ENCODE results near the gene HTR1D.
A peak's percentile ranks its signal among the peaks of the same experiment; 100 is the strongest.

Gene HTR1D

DNA sequence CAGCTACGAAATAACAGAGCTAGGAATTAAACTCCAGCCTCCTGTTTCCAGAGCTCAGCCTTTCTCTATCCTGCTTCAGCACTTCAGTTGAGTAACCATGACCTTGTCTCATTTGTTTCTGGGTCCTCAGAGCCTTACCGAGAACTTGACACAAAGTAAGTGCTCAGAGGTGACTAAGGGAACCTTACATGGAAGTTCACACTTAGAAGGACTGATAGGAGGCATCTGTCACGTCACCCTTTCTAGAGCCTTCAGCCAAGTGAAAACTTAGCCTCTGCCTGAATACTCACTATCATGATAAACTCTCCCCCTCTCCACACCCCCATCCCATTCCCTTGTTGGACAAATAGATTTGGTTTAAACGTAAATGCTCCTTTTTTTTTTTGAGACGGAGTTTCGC, 38.9 kb downstream of the HTR1D start:
- H3K9me3 Mint-ChIP-seq, result no peaks in the 10 kb centered on the region
- H3K4me1 Mint-ChIP-seq, result peaks cover 5% of the 10 kb centered on the region
- no peaks in the 10 kb centered on the region for H3K36me3 Mint-ChIP-seq
- no peak overlapping the region for H3K27ac Mint-ChIP-seq
- H3K4me3 Mint-ChIP-seq, result peak overlapping the region; percentile 62
- DNase-seq (ENCODE audit: low spot score in 2 of 2) (no peak), ATAC-seq (peak; percentile 31)

DNA sequence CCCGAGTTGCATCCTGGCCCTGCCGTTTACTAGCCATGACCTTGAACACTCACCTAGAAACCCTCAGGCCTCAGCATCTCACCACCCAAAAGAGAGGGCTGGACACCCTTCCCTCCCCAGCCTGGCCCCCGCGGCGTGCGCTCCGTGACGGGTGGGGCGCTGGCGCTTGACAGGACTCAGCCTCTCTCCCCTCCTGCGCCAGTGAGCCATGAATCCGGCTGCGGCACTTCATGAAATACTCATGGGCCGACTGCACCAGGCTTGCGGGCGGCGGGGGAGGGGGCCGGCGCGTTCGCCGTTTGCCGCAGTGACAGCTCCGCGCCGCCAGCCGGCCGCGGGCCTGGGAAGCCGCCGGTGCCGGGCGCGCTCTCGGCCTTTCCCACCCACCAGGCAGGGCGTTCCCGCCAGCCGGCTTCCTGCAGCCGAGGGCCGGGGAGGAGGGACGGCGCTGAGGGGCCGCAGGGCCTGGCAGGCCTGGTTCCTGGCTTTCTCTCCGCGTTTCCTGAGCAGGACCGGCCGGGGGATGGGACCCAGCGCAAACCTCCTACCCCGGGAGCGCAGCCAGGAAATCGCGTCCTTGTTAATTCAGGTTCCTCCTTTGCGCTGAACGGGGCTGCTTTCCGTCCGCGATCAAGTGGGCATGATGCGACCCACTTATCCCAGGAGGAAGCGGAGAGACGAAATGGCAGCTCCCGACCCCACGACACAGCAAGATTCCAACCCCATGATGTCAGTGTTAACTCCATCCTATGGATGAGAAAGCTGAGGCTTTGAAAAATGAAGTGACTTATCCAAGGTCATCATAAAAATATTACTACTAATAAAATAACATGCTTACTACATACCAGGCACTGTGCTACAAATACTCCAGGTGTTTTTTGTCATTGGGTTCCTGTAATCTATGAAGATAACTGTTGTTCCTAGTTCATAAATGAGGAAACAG, 39.6 kb downstream of the HTR1D start:
- ATAC-seq, result peak; percentile 91
- Mint-ChIP-seq H3K9me3 (no peaks in the 10 kb centered on the region), H3K4me1 (peaks cover 5% of the 10 kb centered on the region), H3K27ac (no peak overlapping the region), H3K4me3 (peak overlapping the region; percentile 62), H3K36me3 (no peaks in the 10 kb centered on the region)
- DNase-seq (ENCODE audit: low spot score in 2 of 2), result peak; percentile 29 to 57

DNA sequence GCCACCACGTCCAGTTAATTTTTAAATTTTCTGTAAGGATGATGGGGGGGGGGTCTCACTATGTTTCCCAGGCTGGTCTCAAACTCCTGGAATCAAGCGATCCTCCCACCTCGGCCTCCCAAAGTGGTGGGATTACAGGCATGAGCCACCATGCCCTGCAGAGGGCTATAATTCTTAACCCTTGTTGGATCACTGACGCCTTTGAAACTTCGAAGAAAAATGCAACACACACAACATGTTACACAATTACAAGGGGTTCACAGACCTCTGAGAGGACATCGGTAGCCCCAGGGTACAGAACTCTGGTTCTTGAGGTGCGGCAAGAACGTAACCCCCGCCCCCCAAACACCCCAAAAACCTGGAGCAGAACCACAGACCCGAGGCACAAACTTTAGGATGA, 40.3 kb downstream of the HTR1D start:
- H3K4me3 Mint-ChIP-seq, result peak overlapping the region; percentile 62

DNA sequence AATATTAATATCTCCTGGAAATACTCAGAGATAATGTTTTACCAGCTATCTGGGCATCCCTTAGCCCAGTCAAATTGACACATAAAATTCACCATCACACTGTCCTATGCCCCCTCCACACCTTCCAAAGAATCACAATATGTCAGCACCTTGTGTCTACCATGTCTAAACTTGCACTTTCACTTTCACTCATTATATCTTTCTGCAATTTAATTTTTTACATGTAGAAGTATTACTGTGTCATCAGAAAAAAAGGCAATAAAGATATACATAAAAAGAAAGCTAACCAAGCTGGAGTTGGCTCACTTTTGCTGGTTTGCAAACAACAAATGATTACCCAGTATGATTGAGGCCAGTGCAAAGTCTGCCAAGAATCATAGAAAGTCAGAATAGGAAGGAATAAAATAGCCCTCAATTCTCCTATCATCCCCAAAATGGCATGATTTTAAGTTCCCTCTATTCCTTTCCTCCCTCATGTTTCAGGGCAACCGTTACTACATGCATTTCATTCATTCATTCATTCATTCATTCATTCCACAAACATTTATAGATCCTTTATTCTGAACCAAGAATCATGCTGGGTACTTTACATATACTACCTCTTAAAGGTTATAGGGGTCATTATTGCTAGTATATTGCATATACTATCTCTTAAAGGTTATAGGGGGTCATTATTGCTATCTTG, 42.7 kb downstream of the HTR1D start:
- no peak for ATAC-seq
- DNase-seq (ENCODE audit: low spot score in 2 of 2), result no peak
- H3K27ac Mint-ChIP-seq, result no peak overlapping the region

More for the DNA sequence above, 40.3 kb downstream of the HTR1D start:
- no peaks in the 10 kb centered on the region for H3K9me3 Mint-ChIP-seq
- peaks cover 5% of the 10 kb centered on the region for H3K4me1 Mint-ChIP-seq
- DNase-seq (ENCODE audit: low spot score in 2 of 2) (no peak), ATAC-seq (no peak)
- H3K36me3 Mint-ChIP-seq, result no peaks in the 10 kb centered on the region
- no peak overlapping the region for H3K27ac Mint-ChIP-seq

DNA sequence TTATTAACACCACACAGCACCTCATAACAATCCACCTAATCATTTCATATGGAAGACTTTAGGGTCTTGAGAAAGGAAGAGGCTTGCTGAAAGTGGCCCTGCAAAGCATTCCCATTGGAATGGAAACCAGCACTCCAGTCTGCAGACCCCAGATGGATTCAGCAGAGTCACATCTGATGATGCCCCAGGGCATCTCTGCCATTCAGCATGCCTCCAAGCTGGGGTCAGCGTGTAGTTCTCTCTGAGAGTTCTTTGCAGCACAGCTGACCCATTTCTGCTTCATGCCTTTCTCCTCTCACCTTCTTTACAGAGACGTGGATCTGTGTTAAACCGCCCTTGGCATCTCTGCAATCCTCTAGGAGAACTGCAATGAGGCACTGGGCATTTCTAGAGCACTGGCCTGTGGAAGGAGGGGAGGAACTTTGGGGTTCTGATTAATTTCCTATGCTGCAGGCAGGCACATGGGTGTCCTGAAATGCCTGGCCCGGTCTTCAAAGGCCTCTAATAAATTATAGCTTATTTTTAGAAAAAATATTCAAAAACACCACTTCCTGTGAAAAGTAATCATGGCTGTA, 46.0 kb downstream of the HTR1D start:
- ATAC-seq (no peak), DNase-seq (ENCODE audit: low spot score in 2 of 2) (no peak)
- H3K9me3 Mint-ChIP-seq, result no peaks in the 10 kb centered on the region
- H3K36me3 Mint-ChIP-seq, result peaks cover 5% of the 10 kb centered on the region
- peaks cover 27% of the 10 kb centered on the region for H3K4me1 Mint-ChIP-seq
- H3K27ac Mint-ChIP-seq, result no peak overlapping the region
- H3K4me3 Mint-ChIP-seq, result no peak overlapping the region

More for the DNA sequence above, 42.7 kb downstream of the HTR1D start:
- Mint-ChIP-seq H3K4me3 (no peak overlapping the region), H3K4me1 (peaks cover 11% of the 10 kb centered on the region), H3K36me3 (no peaks in the 10 kb centered on the region), H3K9me3 (no peaks in the 10 kb centered on the region)

DNA sequence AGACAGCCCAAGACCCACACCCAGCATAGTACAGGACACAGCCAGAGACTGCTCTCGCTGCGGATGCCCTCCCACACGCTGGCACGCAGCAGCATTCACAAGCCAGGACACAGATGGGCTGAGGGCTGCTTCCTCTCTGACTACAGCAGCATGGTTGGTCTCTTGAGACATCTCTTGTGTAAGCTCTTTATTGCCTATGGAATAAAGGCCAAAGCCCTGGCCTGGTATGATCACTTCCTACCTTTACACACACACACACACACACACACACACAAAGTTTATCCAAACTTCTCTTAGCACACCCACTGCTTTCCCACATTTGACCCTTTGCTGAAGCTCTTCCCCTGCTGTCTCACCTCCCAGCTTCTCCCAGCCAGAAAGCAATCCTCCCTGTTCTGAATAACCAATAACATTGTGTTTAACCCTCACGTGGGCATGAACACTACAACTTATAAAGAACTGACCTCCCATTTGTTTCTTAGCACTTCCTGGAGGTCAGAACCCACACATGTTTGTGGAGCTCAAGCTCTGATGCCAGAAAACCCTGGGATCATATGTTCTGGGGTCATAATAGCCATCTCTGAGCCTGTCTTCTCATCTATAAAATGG, 47.5 kb downstream of the HTR1D start:
- H3K9me3 Mint-ChIP-seq, result no peaks in the 10 kb centered on the region
- peaks cover 39% of the 10 kb centered on the region for H3K4me1 Mint-ChIP-seq
- peak overlapping the region; percentile 52 for H3K27ac Mint-ChIP-seq
- DNase-seq (ENCODE audit: low spot score in 2 of 2), result no peak
- H3K36me3 Mint-ChIP-seq, result peaks cover 5% of the 10 kb centered on the region
- ATAC-seq, result no peak
- H3K4me3 Mint-ChIP-seq, result peak overlapping the region; percentile 94

DNA sequence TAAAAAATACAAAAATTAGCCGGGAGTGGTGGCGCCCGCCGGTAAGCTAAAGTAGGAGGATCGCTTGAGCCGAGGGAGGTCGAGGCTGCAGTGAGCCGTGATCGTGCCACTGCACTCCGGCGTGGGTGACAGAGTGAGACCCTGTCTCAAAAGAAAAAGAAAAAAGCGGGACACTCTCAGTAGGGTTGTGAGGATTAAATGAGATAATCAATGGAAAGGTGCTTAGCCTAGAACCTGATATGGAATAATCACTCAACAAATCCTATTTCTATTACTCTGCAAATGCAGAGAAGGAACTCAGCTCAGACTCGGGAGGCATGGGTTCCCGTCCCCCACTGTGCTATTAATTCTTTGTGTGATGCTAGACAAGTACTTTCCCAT, 48.1 kb downstream of the HTR1D start:
- peak overlapping the region; percentile 89 for H3K27ac Mint-ChIP-seq
- ATAC-seq, result no peak

DNA sequence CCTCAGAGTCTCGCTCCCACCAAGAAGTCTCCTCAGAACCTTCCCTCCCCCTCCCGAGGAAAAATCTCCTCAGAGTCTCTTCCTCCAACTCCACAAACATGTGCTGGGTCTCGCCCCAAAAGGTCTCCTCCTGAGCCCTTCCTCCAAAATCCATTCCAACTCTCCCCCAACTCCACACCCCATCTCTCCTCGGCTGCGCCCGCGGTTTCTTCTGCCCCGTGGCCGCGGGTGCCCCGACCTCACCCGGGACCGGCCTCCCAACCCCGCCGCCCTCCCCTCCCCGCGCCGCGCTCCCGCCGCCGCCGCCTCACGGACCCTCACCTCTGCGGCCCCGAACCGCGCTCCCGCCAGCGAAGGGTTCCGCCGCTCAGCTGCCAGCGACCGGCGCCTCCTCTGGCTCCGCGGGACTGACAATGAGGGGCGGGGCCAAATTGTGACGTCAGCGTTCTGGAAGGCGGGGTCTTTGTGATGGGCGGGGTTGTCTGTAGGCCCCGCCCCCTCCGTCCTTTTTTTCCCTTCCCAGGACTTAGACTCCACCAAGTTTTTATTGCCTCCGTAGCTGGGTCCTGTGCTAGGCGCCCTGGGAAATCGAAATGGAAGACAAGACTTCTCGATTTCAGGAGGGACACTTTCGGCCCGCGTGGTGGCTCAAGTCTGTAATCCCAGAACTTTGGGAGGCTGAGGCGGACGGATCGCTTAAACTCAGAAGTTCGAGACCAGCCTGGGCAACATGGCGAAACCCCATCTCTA, 48.7 kb downstream of the HTR1D start, which contains the start of gene LUZP1:
Gene LUZP1 (minus strand): TSS at position 412 of the 750 bp plus-strand sequence.
- Mint-ChIP-seq H3K27ac (peak within 1 kb of the TSS; percentile 89), H3K9me3 (no peaks in the 10 kb centered on the region), H3K4me1 (peaks cover 41% of the 10 kb centered on the region), H3K36me3 (peaks cover 5% of the 10 kb centered on the region), H3K4me3 (peak within 1 kb of the TSS; percentile 94)
- ATAC-seq, result peak; percentile 88
- DNase-seq (ENCODE audit: low spot score in 2 of 2), result peak; percentile 84 to 93

More for the DNA sequence above, 48.1 kb downstream of the HTR1D start:
- Mint-ChIP-seq H3K36me3 (peaks cover 5% of the 10 kb centered on the region), H3K4me1 (peaks cover 41% of the 10 kb centered on the region), H3K4me3 (peak overlapping the region; percentile 94), H3K9me3 (no peaks in the 10 kb centered on the region)
- DNase-seq (ENCODE audit: low spot score in 2 of 2), result no peak

DNA sequence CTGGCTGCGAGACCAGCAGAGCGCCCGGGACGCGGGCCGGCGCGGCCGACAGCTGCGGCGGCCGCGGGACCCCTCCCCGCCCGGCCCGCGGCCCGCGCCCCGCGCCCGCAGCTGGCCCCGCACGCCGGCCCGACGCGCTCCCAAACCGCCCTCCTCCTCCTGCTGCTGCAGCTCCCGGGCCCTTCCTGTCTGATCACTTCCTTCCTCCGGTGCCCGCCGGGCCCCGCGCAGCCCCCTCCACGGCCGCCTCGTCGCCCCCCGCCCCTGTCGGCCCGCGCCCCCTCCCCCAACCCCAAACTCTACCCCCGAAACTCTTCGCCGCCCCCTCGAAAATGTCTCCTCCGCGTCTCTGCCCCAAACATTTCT, 49.2 kb downstream of the HTR1D start:
- no peaks in the 10 kb centered on the region for H3K9me3 Mint-ChIP-seq
- H3K27ac Mint-ChIP-seq, result peak overlapping the region; percentile 89
- DNase-seq (ENCODE audit: low spot score in 2 of 2) (no peak), ATAC-seq (peak; percentile 67)
- peak overlapping the region; percentile 94 for H3K4me3 Mint-ChIP-seq
- H3K4me1 Mint-ChIP-seq, result peaks cover 41% of the 10 kb centered on the region
- peaks cover 5% of the 10 kb centered on the region for H3K36me3 Mint-ChIP-seq

DNA sequence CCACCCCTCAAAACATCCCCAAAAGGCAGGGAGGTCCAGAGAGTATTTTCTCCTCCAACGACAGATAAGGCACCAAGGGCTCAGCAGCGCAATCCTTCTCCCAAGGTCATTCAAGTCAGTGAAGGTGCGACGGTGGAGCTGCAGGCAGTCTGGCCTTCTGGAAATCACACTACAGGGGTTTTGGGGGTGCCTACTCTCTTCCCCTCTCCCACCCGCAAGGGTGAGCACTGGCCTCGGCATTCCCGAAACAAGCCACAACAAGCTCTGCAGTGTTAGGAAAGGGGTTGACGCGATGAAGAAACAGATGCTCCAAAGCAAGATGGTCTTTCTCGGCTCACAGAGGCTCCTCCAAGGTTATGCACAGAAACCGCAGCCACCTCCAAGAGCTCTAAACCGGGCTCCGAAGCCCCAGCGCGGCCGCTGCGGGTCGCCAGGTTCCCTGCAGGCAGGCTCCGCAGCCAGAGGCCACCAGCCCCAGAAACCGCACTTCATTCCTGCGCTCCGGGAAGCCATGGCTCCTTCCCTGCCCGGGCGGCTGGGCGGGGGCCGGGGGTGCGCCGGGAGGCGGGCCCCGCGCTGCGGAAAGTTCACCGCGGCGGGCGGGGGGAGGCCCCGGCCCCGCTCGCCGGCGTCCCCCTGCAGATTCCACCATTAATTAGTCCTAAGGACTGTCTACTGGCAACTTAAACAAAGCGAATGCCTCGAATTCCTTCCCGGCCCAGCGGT, 49.8 kb downstream of the HTR1D start:
- ATAC-seq, result peak; percentile 40
- Mint-ChIP-seq H3K4me1 (peaks cover 41% of the 10 kb centered on the region), H3K4me3 (peak overlapping the region; percentile 94), H3K27ac (no peak overlapping the region), H3K36me3 (peaks cover 5% of the 10 kb centered on the region), H3K9me3 (no peaks in the 10 kb centered on the region)
- DNase-seq (ENCODE audit: low spot score in 2 of 2), result peak in 1 of 2 donors; percentile 62

DNA sequence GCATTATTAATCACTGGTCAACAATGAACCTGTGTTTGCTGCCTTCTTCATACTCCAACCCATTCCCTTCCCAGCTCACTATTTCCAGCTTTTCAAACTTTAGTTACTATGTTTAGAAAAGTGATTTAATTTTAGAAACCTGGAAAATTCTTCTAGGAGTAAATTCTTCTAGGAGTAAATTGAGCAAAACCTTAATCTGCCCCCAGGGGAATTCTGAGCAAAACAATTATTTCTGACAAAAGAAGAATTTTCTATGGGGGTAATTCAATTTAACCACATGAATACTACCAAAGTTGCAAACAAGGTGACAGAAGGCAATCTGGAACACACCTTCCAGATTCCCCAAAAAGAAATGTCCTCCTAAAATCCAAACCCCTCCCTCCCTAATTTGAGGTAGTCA, 50.4 kb downstream of the HTR1D start:
- H3K4me3 Mint-ChIP-seq, result peak overlapping the region; percentile 94
- peaks cover 41% of the 10 kb centered on the region for H3K4me1 Mint-ChIP-seq
- no peaks in the 10 kb centered on the region for H3K9me3 Mint-ChIP-seq
- no peak for ATAC-seq
- no peak overlapping the region for H3K27ac Mint-ChIP-seq
- no peak for DNase-seq (ENCODE audit: low spot score in 2 of 2)
- peaks cover 5% of the 10 kb centered on the region for H3K36me3 Mint-ChIP-seq

DNA sequence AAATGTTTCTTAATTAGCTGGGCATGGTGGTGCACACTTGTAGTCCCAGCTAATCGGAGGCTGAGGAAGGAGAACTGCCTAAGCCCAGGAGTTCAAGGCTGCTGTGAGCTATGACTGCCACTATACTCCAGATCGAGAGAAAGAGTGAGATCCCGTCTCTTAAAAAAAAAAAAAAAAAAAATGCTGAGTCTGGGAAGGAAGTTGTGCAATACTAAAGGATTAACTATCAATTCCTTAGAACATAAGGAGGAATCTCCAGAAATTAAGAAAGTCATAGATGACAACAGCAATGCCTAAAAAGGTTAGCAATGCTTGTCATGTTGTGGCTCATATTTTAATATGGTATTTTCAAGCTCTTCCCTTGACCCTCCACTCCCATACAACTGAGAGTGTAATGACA, 53.9 kb downstream of the HTR1D start:
- H3K36me3 Mint-ChIP-seq, result no peaks in the 10 kb centered on the region
- no peak for DNase-seq (ENCODE audit: low spot score in 2 of 2)
- H3K4me3 Mint-ChIP-seq, result no peak overlapping the region
- no peak for ATAC-seq
- H3K9me3 Mint-ChIP-seq, result no peaks in the 10 kb centered on the region
- H3K27ac Mint-ChIP-seq, result no peak overlapping the region
- H3K4me1 Mint-ChIP-seq, result peaks cover 36% of the 10 kb centered on the region

DNA sequence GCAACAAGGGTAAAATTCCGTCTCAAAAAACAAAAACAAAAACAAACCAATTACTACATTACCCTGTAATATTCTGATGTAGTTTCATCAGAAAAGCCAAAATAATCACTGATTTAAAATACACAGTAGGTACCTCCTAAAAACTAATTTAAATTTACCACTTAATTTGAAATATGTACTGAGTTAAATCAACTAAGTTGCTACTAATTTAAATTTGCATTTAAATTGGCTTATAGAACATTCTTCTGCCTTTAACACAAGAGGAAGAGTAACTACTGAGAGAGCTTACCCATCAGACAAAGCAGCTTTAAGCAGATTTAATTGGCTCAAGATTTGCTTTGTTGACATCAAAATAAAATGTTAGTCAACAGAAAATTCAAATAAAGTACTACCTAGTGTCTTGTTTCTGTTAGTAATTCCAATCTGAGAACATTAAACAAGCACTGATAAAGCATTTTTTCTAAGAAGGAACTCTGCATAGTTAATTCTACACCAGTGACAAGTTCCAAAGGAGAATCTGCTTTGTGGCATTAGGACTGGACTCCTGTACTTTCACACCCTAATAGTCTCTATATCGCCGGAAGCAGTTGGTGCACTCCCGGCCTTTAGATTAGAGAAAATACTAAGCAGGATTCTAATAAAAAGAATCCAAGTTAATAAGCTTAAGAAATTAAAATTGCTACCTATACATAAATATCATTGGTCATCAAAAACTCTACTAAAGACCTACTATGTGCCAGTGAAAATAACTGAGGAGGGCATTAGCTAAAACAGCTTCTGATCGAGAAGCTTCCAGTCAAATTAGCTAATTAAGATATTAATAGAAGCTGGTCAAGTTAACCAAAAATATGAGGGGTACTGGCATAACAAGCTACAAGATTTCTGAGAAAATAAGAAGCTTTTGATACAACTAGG, 57.1 kb downstream of the HTR1D start:
- peaks cover 15% of the 10 kb centered on the region for H3K4me1 Mint-ChIP-seq
- DNase-seq (ENCODE audit: low spot score in 2 of 2) (no peak), ATAC-seq (no peak)
- H3K4me3 Mint-ChIP-seq, result no peak overlapping the region
- H3K9me3 Mint-ChIP-seq, result no peaks in the 10 kb centered on the region
- H3K36me3 Mint-ChIP-seq, result no peaks in the 10 kb centered on the region
- no peak overlapping the region for H3K27ac Mint-ChIP-seq
